GM12878 (cell line): ENCODE data around the gene PTPRN2. TPM values are rescaled to one million over a fixed set of nuclear protein-coding genes. Genes with fewer than 3 reads are reported as not detected.

Experiments
- ATAC-seq: fragments of 200-7000 bp; cut with Tn5 transposase; 3 replicates; pipeline ENCODE4 v1.9.1; 2020; ENCODE audit warnings: mild to moderate bottlenecking, moderate library complexity
- BruUV-seq: library from RNA; stranded (reverse); fragments of 400-500 nt; replicated peaks from 2 replicates; lab custom pipeline; 2021; lab: Mats Ljungman, UMichigan
- CTCF ChIA-PET: fragments of 300-600 bp; sonication (Branson Sonifier 250); formaldehyde crosslinking; extraction: SDS; loops from one replicate; lab custom pipeline; 2021; ENCODE audit warnings: inconsistent platforms; lab: Yijun Ruan, JAX
- POLR2A ChIA-PET: fragments of 350-600 bp; formaldehyde crosslinking; extraction: SDS; loops from one replicate; lab custom pipeline; 2021; ENCODE audit warnings: inconsistent platforms; lab: Charles Lee
- RAD21 ChIA-PET: fragments of 300-600 bp; sonication (Branson Sonifier 250); formaldehyde crosslinking; loops from one replicate; lab custom pipeline; 2023; ENCODE audit warnings: antibody characterized with exemption; ENCODE audit not compliant: unreplicated experiment; lab: Charles Lee
- SMC1A ChIA-PET: fragments of 300-600 bp; sonication (Branson Sonifier 250); formaldehyde crosslinking; loops from one replicate; lab custom pipeline; 2023; ENCODE audit not compliant: unreplicated experiment, uncharacterized antibody; lab: Charles Lee
- DNase-seq: peaks from one replicate; pipeline ENCODE4 v3.0.0-alpha.2; 2011; ENCODE audit warnings: low read depth, low spot score
- FAIRE-seq: peaks from 3 replicates; lab custom pipeline; 2011; peaks lifted over from hg19 to GRCh38; lab: Jason Lieb, UNC
- H2AFZ ChIP-seq: 2 replicates; pipeline ENCODE4 v1.6.0; 2011; ENCODE audit warnings: low read depth, low read length, control low read depth; ENCODE audit not compliant: control insufficient read depth
- H3K27ac ChIP-seq: 2 replicates; pipeline ENCODE4 v1.5.1; 2011; ENCODE audit warnings: control low read depth; ENCODE audit not compliant: control insufficient read depth, insufficient read depth
- H3K27me3 ChIP-seq, 2 experiments: replicated peaks in 1 of 2; 2 replicates each; pipeline versions ENCODE4 v1.6.0 to v1.6.1; 2011; ENCODE audit warnings: low read length in 1 of 2; ENCODE audit not compliant: control insufficient read depth in 2 of 2, insufficient read depth in 2 of 2
- H3K36me3 ChIP-seq, 2 experiments: 2 replicates each; pipeline ENCODE4 v1.5.1; 2011; ENCODE audit warnings: low read length in 1 of 2; ENCODE audit not compliant: control insufficient read depth in 2 of 2, insufficient read depth in 2 of 2
- H3K4me1 ChIP-seq: 2 replicates; pipeline ENCODE4 v1.6.1; 2011; ENCODE audit warnings: mild to moderate bottlenecking, low read length, moderate library complexity, mixed read lengths; ENCODE audit not compliant: control insufficient read depth, insufficient read depth
- H3K4me2 ChIP-seq: 2 replicates; pipeline ENCODE4 v1.6.0; 2011; ENCODE audit warnings: control low read depth; ENCODE audit not compliant: control insufficient read depth, insufficient read depth
- H3K4me3 ChIP-seq: fragments of 200-600 bp; sonication (generic); 2 replicates; pipeline ENCODE4 v1.5.1; 2016
- H3K79me2 ChIP-seq: 2 replicates; pipeline ENCODE4 v1.6.0; 2011; ENCODE audit warnings: low read length; ENCODE audit not compliant: control insufficient read depth, insufficient read depth
- H3K9ac ChIP-seq: 2 replicates; pipeline ENCODE4 v1.8.0; 2011; ENCODE audit warnings: low read length, control low read depth, mixed read lengths; ENCODE audit not compliant: control insufficient read depth, insufficient read depth
- H3K9me3 ChIP-seq: replicated peaks from 3 replicates; pipeline ENCODE4 v1.5.1; 2011; ENCODE audit warnings: mild to moderate bottlenecking, low read length; ENCODE audit not compliant: control insufficient read depth, insufficient read depth
- H4K20me1 ChIP-seq: 2 replicates; pipeline ENCODE4 v1.6.0; 2011; ENCODE audit not compliant: control insufficient read depth, insufficient read depth
- EGR1 ChIP-seq, 2 experiments: IDR thresholded peaks; 1 replicate in 1 of 2; 2 replicates in 1 of 2; pipeline ENCODE4 v1.6.1; 2011 to 2012; ENCODE audit warnings: low read depth in 2 of 2, low read length in 2 of 2, borderline replicate concordance in 1 of 2, mild to moderate bottlenecking in 1 of 2, moderate library complexity in 1 of 2
- ESRRA ChIP-seq: IDR thresholded peaks from 2 replicates; pipeline ENCODE4 v1.6.1; 2012; ENCODE audit warnings: mild to moderate bottlenecking, low read length, improper control_type of control experiment
- HCFC1 ChIP-seq: fragments of 150-350 bp; IDR thresholded peaks from 2 replicates; pipeline ENCODE4 v1.6.1; 2014; ENCODE audit warnings: low read length
- HDGF ChIP-seq: fragments of 450-650 bp; IDR thresholded peaks from 2 replicates; pipeline ENCODE4 v1.6.1; 2016; ENCODE audit warnings: antibody characterized with exemption
- IKZF1 ChIP-seq: fragments of 450-650 bp; conservative IDR thresholded peaks from 2 replicates; pipeline ENCODE4 v1.6.1; 2017; ENCODE audit warnings: antibody characterized with exemption, mild to moderate bottlenecking
- MTA2 ChIP-seq: fragments of 450-650 bp; IDR thresholded peaks from 2 replicates; pipeline ENCODE4 v1.6.1; 2016; ENCODE audit warnings: low read depth, mild to moderate bottlenecking, moderate library complexity
- MXI1 ChIP-seq: fragments of 150-350 bp; IDR thresholded peaks from 2 replicates; pipeline ENCODE4 v1.6.1; 2011; ENCODE audit warnings: low read depth, mild to moderate bottlenecking, inconsistent platforms, low read length, improper control_type of control experiment
- MYB ChIP-seq: fragments of 150-350 bp; IDR thresholded peaks from 2 replicates; pipeline ENCODE4 v1.6.1; 2014; ENCODE audit warnings: mild to moderate bottlenecking, low read depth, low read length, borderline replicate concordance
- NFYB ChIP-seq: IDR thresholded peaks from 2 replicates; pipeline ENCODE4 v1.6.1; 2011; ENCODE audit warnings: low read depth, mild to moderate bottlenecking, low read length, improper control_type of control experiment, moderate library complexity; ENCODE audit not compliant: insufficient read depth
- PML ChIP-seq: IDR thresholded peaks from 2 replicates; pipeline ENCODE4 v1.6.1; 2012; ENCODE audit warnings: low read length, inconsistent platforms
- POLR2AphosphoS2 ChIP-seq: IDR thresholded peaks from 2 replicates; pipeline ENCODE4 v1.6.1; 2011; ENCODE audit warnings: low read depth, mild to moderate bottlenecking, low read length, improper control_type of control experiment, moderate library complexity
- POU2F2 ChIP-seq: IDR thresholded peaks from 3 replicates; pipeline ENCODE4 v1.6.1; 2011; ENCODE audit warnings: low read depth, mild to moderate bottlenecking, low read length, borderline replicate concordance
- SMAD5 ChIP-seq: IDR thresholded peaks from 2 replicates; pipeline ENCODE4 v1.6.1; 2016; ENCODE audit warnings: antibody characterized with exemption, low read depth
- SRF ChIP-seq, 2 experiments: IDR thresholded peaks; 2 replicates each; pipeline ENCODE4 v1.6.1; 2011; ENCODE audit warnings: low read depth in 2 of 2, low read length in 2 of 2, mild to moderate bottlenecking in 1 of 2, moderate library complexity in 1 of 2
- SUPT20H ChIP-seq: IDR thresholded peaks from 2 replicates; pipeline ENCODE4 v1.6.1; 2011; ENCODE audit warnings: low read depth, mild to moderate bottlenecking, low read length, moderate library complexity, borderline replicate concordance; ENCODE audit not compliant: control insufficient read depth
- TARDBP ChIP-seq: IDR thresholded peaks from 2 replicates; pipeline ENCODE4 v1.6.1; 2016; ENCODE audit warnings: borderline replicate concordance
- TCF7 ChIP-seq: IDR thresholded peaks from 2 replicates; pipeline ENCODE4 v1.6.1; 2014; ENCODE audit warnings: antibody characterized with exemption, borderline replicate concordance
- ZBED1 ChIP-seq: IDR thresholded peaks from 2 replicates; pipeline ENCODE4 v1.6.1; 2016; ENCODE audit warnings: borderline replicate concordance
- WGBS: methylation state at CpG from one replicate; pipeline ENCODE4 v1.1.6; 2016; ENCODE audit warnings: low lambda C conversion rate; ENCODE audit not compliant: insufficient replicate concordance, insufficient coverage; ENCODE audit errors: missing lambda C conversion rate; 5-methylcytosine and 5-hydroxymethylcytosine counted together
- in situ Hi-C: fragments of 300-500 bp; cut with MboI; formaldehyde crosslinking; loops from 9 replicates; pipeline ENCODE4 v1.14.3; 2018; ENCODE audit warnings: mixed read lengths
- intact Hi-C: fragments of 100-400 bp; cut with micrococcal nuclease; formaldehyde crosslinking; loops from one replicate; pipeline ENCODE4 v1.14.2; 2022; ENCODE audit not compliant: unreplicated experiment
- polyA plus RNA-seq, 11 experiments: library from polyadenylated mRNA; depleted of rRNA in 4 of 11; unstranded in 6 of 11; stranded (reverse) in 5 of 11; fragments of >200 nt; fragmentation: Nextera tagmentation in 4 of 11; fragmentation: Illumina TruSeq in 1 of 11; extraction: Ambion mirVana in 4 of 11; extraction: Trizol in 1 of 11; gene quantifications; 1 replicate in 1 of 11; 2 replicates in 10 of 11; pipeline versions ENCODE4 v1.2.1 to v1.2.3, GENCODE V29; 2011 to 2016; ENCODE audit warnings: inconsistent platforms in 2 of 11, missing spikeins in 2 of 11, low read depth in 1 of 11
- total RNA-seq, 4 experiments: library from RNA; depleted of rRNA in 3 of 4; stranded (reverse); fragments of >200 nt in 3 of 4; fragmentation: Illumina TruSeq in 1 of 4; extraction: Trizol in 1 of 4; gene quantifications; 2 replicates each; pipeline versions ENCODE4 v1.2.1 to v1.2.3, GENCODE V29; 2013 to 2021

Gene PTPRN2
- total and polyA plus RNA-seq, 10 of the 15 experiments (the other 5 are each of a cell fraction or from before 2014, with no cell fraction given), result 5.4 TPM; not detected in 9

- no peak for TF ChIP-seq ESRRA
- TF ChIP-seq POU2F2, result no peak
- TF ChIP-seq HDGF, result no peak
- TF ChIP-seq SRF (IDR thresholded peaks at IDR 0.05; ENCODE audit: low read depth in 2 of 2, low read length in 2 of 2), result no peak
- TF ChIP-seq HCFC1, result no peak
- TF ChIP-seq SMAD5, result no peak
Measured at GRCh38 chr7:157966490-157966889, 621.1 kb downstream of the PTPRN2 start (continued).

- POLR2A ChIA-PET, result no interaction called here
- no TSS peak for BruUV-seq
Measured at GRCh38 chr7:157964521-157964920, 623.1 kb downstream of the PTPRN2 start.

GRCh38 chr7:157964016-157964415 is 623.6 kb downstream of the PTPRN2 start:
- Histone ChIP-seq H4K20me1 (no peaks in the 10 kb centered on the region), H3K36me3 (no peaks in the 10 kb centered on the region), H3K9ac (no peak overlapping the region), H3K4me1 (no peaks in the 10 kb centered on the region), H3K79me2 (no peaks in the 10 kb centered on the region), H3K4me3 (no peak overlapping the region), H2AFZ (no peak overlapping the region), H3K9me3 (no peaks in the 10 kb centered on the region; the same call in 2 of the 3 replicates), H3K27ac (no peak overlapping the region), H3K27me3 (no peaks in the 10 kb centered on the region), H3K4me2 (no peak overlapping the region)
- TF ChIP-seq PML (no peak), IKZF1 (no peak), SUPT20H (no peak), TCF7 (no peak), MXI1 (no peak), MYB (no peak), EGR1 (IDR thresholded peaks at IDR 0.05; ENCODE audit: borderline replicate concordance in 1 of 2, low read depth in 2 of 2, low read length in 2 of 2) (no peak), TARDBP (no peak), NFYB (no peak)
- 22% methylated on average over 8 of the region's 8 CpGs for WGBS
- BruUV-seq, result no TSS peak
- ATAC-seq, result no peak
- ChIA-PET CTCF (no interaction called here), POLR2A (no interaction called here), RAD21 (no interaction called here), SMC1A (no interaction called here)
- intact Hi-C loops, result no loop called here
- no peak for FAIRE-seq
- in situ Hi-C loops, result no loop called here
- DNase-seq, result no peak

More at GRCh38 chr7:157964521-157964920, 623.1 kb downstream of the PTPRN2 start:
- RAD21 ChIA-PET, result no interaction called here
- Histone ChIP-seq H3K36me3 (no peaks in the 10 kb centered on the region), H3K9ac (no peak overlapping the region), H3K79me2 (no peaks in the 10 kb centered on the region), H3K9me3 (no peaks in the 10 kb centered on the region; the same call in 2 of the 3 replicates), H2AFZ (no peak overlapping the region), H3K4me1 (no peaks in the 10 kb centered on the region), H4K20me1 (no peaks in the 10 kb centered on the region), H3K4me3 (no peak overlapping the region), H3K27me3 (no peaks in the 10 kb centered on the region), H3K27ac (no peak overlapping the region), H3K4me2 (no peak overlapping the region)
- WGBS, result 21% methylated on average over 8 of the region's 8 CpGs
- in situ Hi-C loops, result no loop called here
- ATAC-seq (no peak), FAIRE-seq (no peak), DNase-seq (no peak)
- intact Hi-C loops, result no loop called here
- TF ChIP-seq POLR2AphosphoS2, result no peak
- TF ChIP-seq ZBED1, result no peak
- TF ChIP-seq HCFC1, result no peak
- TF ChIP-seq MTA2, result no peak
- CTCF ChIA-PET, result no interaction called here
- SMC1A ChIA-PET, result no interaction called here
